H1 (cell line): ENCODE results near the gene FBXL14. TPM values are rescaled to one million over a fixed set of nuclear protein-coding genes. Genes with fewer than 3 reads are reported as not detected.

Experiments
- CTCF ChIA-PET: fragments of 300-600 bp; sonication (Branson Sonifier 250); formaldehyde crosslinking; loops from one replicate; lab custom pipeline; 2021; ENCODE audit not compliant: partially characterized antibody; lab: Charles Lee
- POLR2A ChIA-PET: fragments of 300-600 bp; sonication (Branson Sonifier 250); formaldehyde crosslinking; loops from one replicate; lab custom pipeline; 2021; ENCODE audit warnings: inconsistent platforms; ENCODE audit not compliant: partially characterized antibody; lab: Charles Lee
- DNase-seq, 2 experiments: peaks; one replicate each; pipeline versions ENCODE4 v3.0.0 to v3.0.0-alpha.2; 2010 to 2022; ENCODE audit warnings: low spot score in 2 of 2, low read depth in 1 of 2, mixed read lengths in 1 of 2
- FAIRE-seq: peaks from 2 replicates; lab custom pipeline; 2011; peaks lifted over from hg19 to GRCh38; lab: Jason Lieb, UNC
- H2AFZ ChIP-seq: 2 replicates; pipeline ENCODE4 v1.8.1; 2012; ENCODE audit warnings: low read length, inconsistent platforms
- H2AK5ac ChIP-seq: 2 replicates; pipeline ENCODE4 v1.6.1; 2013; ENCODE audit warnings: low read depth, low read length
- H2BK120ac ChIP-seq: replicated peaks from 2 replicates; pipeline ENCODE3; 2013; ENCODE audit warnings: low read depth, low read length, inconsistent platforms
- H2BK12ac ChIP-seq: 2 replicates; pipeline ENCODE4 v1.6.1; 2013; ENCODE audit warnings: low read depth, low read length
- H2BK15ac ChIP-seq: 2 replicates; pipeline ENCODE4 v1.6.1; 2013; ENCODE audit warnings: low read length
- H2BK20ac ChIP-seq: 2 replicates; pipeline ENCODE4 v1.6.1; 2013; ENCODE audit warnings: low read length
- H2BK5ac ChIP-seq: 2 replicates; pipeline ENCODE4 v1.6.1; 2013; ENCODE audit warnings: low read depth, low read length
- H3K14ac ChIP-seq: 2 replicates; pipeline ENCODE4 v1.6.1; 2013; ENCODE audit warnings: inconsistent platforms; ENCODE audit not compliant: insufficient read length
- H3K18ac ChIP-seq: 2 replicates; pipeline ENCODE4 v1.6.1; 2013; ENCODE audit warnings: low read length; ENCODE audit errors: extremely low read depth
- H3K23ac ChIP-seq: 2 replicates; pipeline ENCODE4 v1.6.1; 2013; ENCODE audit warnings: inconsistent platforms; ENCODE audit not compliant: insufficient read length
- H3K23me2 ChIP-seq: 2 replicates; pipeline ENCODE4 v1.6.1; 2013; ENCODE audit warnings: low read depth, low read length
- H3K27ac ChIP-seq: 2 replicates; pipeline ENCODE4 v1.6.1; 2011; ENCODE audit warnings: low read depth, low read length, inconsistent platforms
- H3K27me3 ChIP-seq, 4 experiments: replicated peaks in 1 of 4; 1 replicate in 1 of 4; 2 replicates in 3 of 4; pipeline versions ENCODE4 v1.6.1 to v1.8.1; 2011 to 2013; ENCODE audit warnings: low read length in 3 of 4, mild to moderate bottlenecking in 3 of 4, inconsistent platforms in 2 of 4, mixed read lengths in 2 of 4, moderate library complexity in 1 of 4; ENCODE audit not compliant: control insufficient read depth in 3 of 4, insufficient read depth in 3 of 4; ENCODE audit errors: extremely low read depth in 1 of 4
- H3K36me3 ChIP-seq, 4 experiments: 2 replicates each; pipeline versions ENCODE4 v1.6.1 to v1.8.1; 2011 to 2013; ENCODE audit warnings: mild to moderate bottlenecking in 4 of 4, low read length in 3 of 4, moderate library complexity in 2 of 4, control low read depth in 1 of 4, inconsistent platforms in 1 of 4; ENCODE audit not compliant: insufficient read depth in 4 of 4, control insufficient read depth in 2 of 4
- H3K4ac ChIP-seq: replicated peaks from 2 replicates; pipeline ENCODE3; 2013; ENCODE audit warnings: low read length, low read depth, mixed read lengths, inconsistent platforms; ENCODE audit not compliant: insufficient read length
- H3K4me1 ChIP-seq, 4 experiments: replicated peaks in 1 of 4; 1 replicate in 1 of 4; 2 replicates in 3 of 4; pipeline versions ENCODE4 v1.6.1 to v1.8.1; 2011 to 2013; ENCODE audit warnings: low read length in 3 of 4, inconsistent platforms in 2 of 4, mixed read lengths in 1 of 4; ENCODE audit not compliant: insufficient read depth in 4 of 4, control insufficient read depth in 3 of 4
- H3K4me2 ChIP-seq, 2 experiments: 2 replicates each; pipeline versions ENCODE4 v1.6.1 to v1.8.1; 2011 to 2013; ENCODE audit warnings: low read depth in 2 of 2, low read length in 2 of 2, control low read depth in 1 of 2, inconsistent platforms in 1 of 2, mild to moderate bottlenecking in 1 of 2; ENCODE audit not compliant: insufficient read depth in 1 of 2
- H3K4me3 ChIP-seq, 4 experiments: fragments of 200-600, 300-600 bp in 1 of 4; sonication (generic), shearing (Covaris generic), sonication (Bioruptor Twin) in 1 of 4; 2 replicates each; pipeline versions ENCODE4 v1.5.1 to v1.8.1; 2011 to 2016; ENCODE audit warnings: low read length in 4 of 4, low read depth in 3 of 4, control low read depth in 2 of 4, inconsistent platforms in 2 of 4, mild to moderate bottlenecking in 2 of 4, mixed read lengths in 1 of 4, moderate library complexity in 1 of 4; ENCODE audit not compliant: insufficient read depth in 2 of 4; ENCODE audit errors: extremely low read depth in 1 of 4
- H3K56ac ChIP-seq: replicated peaks from 2 replicates; pipeline ENCODE3; 2013; ENCODE audit warnings: low read depth, mild to moderate bottlenecking, mixed read lengths, low read length, inconsistent platforms; ENCODE audit not compliant: insufficient read length
- H3K79me1 ChIP-seq: 2 replicates; pipeline ENCODE4 v1.6.1; 2013; ENCODE audit warnings: low read depth, low read length, control low read depth
- H3K79me2 ChIP-seq, 2 experiments: 2 replicates each; pipeline versions ENCODE4 v1.6.1 to v1.8.1; 2012 to 2013; ENCODE audit warnings: low read length in 2 of 2, mild to moderate bottlenecking in 2 of 2, inconsistent platforms in 1 of 2; ENCODE audit not compliant: insufficient read depth in 2 of 2, control insufficient read depth in 1 of 2
- H3K9ac ChIP-seq, 4 experiments: replicated peaks in 1 of 4; 1 replicate in 1 of 4; 2 replicates in 3 of 4; pipeline versions ENCODE4 v1.6.1 to v1.8.1; 2011 to 2013; ENCODE audit warnings: low read depth in 3 of 4, low read length in 3 of 4, control low read depth in 2 of 4, mild to moderate bottlenecking in 2 of 4, moderate library complexity in 2 of 4, inconsistent platforms in 1 of 4; ENCODE audit errors: extremely low read depth in 1 of 4
- H3K9me3 ChIP-seq, 2 experiments: 2 replicates each; pipeline versions ENCODE4 v1.6.1 to v1.8.1; 2012 to 2013; ENCODE audit warnings: mild to moderate bottlenecking in 2 of 2, moderate library complexity in 2 of 2, control low read depth in 1 of 2, inconsistent platforms in 1 of 2, low read depth in 1 of 2, low read length in 1 of 2, mixed read lengths in 1 of 2; ENCODE audit not compliant: insufficient read depth in 2 of 2
- H4K20me1 ChIP-seq, 2 experiments: replicated peaks in 1 of 2; 2 replicates each; pipeline versions ENCODE3 to v1.8.1; 2011 to 2013; ENCODE audit warnings: inconsistent platforms in 2 of 2, low read length in 2 of 2, mild to moderate bottlenecking in 1 of 2; ENCODE audit not compliant: insufficient read depth in 2 of 2, control insufficient read depth in 1 of 2
- H4K5ac ChIP-seq: 2 replicates; pipeline ENCODE4 v1.6.1; 2013; ENCODE audit warnings: low read length, low read depth, mixed read lengths, inconsistent platforms; ENCODE audit not compliant: insufficient read length
- H4K8ac ChIP-seq: 2 replicates; pipeline ENCODE4 v1.8.0; 2013; ENCODE audit warnings: mild to moderate bottlenecking, moderate library complexity, low read length, inconsistent platforms; ENCODE audit not compliant: insufficient read depth; ENCODE audit errors: extremely low read depth
- H4K91ac ChIP-seq: replicated peaks from 2 replicates; pipeline ENCODE3; 2013; ENCODE audit warnings: low read length, mixed read lengths, inconsistent platforms; ENCODE audit not compliant: insufficient read length
- ZNF274 ChIP-seq: IDR thresholded peaks from 2 replicates; pipeline ENCODE4 v1.7.0; 2012; ENCODE audit warnings: low read length, borderline replicate concordance; ENCODE audit errors: extremely low read depth
- WGBS, 2 experiments: shearing (Covaris generic) in 1 of 2; methylation state at CpG; one replicate each; pipeline versions ENCODE4 v1.1.6 to v1.1.7; 2013 to 2015; ENCODE audit warnings: low lambda C conversion rate in 2 of 2, mixed read lengths in 2 of 2, inconsistent platforms in 1 of 2, low coverage in 1 of 2, missing lambda C conversion rate in 1 of 2; ENCODE audit not compliant: insufficient replicate concordance in 2 of 2, insufficient coverage in 1 of 2, insufficient read length in 1 of 2; ENCODE audit errors: extremely low coverage in 1 of 2, missing lambda C conversion rate in 1 of 2; 5-methylcytosine and 5-hydroxymethylcytosine counted together
- polyA plus RNA-seq, 7 experiments: library from polyadenylated mRNA; depleted of rRNA in 3 of 7; stranded (reverse) in 5 of 7; unstranded in 2 of 7; fragments of >200 nt in 5 of 7; fragments of 200-250 nt in 2 of 7; gene quantifications; 1 replicate in 5 of 7; 2 replicates in 1 of 7; 4 replicates in 1 of 7; pipeline versions ENCODE4 v1.2.1 to v1.2.3, GENCODE V29; 2011 to 2013; ENCODE audit warnings: missing spikeins in 2 of 7, mixed read lengths in 2 of 7
- total RNA-seq: library from RNA; stranded (reverse); fragmentation: NEBNext Ultra II Directional; extraction: Animal tissue kit (Norgen Biotek cat#: 25700); gene quantifications from 2 replicates; pipeline ENCODE4 v1.2.1, GENCODE V29; 2021
- TF ChIP-seq, protein P1 (sequence below): IDR thresholded peaks from 2 replicates; pipeline ENCODE4 v1.6.1; 2012; ENCODE audit warnings: inconsistent platforms

The FBXL14 gene
- total and polyA plus RNA-seq, 2 of the 8 experiments (the other 6 are each of a cell fraction or from before 2014, with no cell fraction given), result 5.5 to 9.6 TPM

DNA sequence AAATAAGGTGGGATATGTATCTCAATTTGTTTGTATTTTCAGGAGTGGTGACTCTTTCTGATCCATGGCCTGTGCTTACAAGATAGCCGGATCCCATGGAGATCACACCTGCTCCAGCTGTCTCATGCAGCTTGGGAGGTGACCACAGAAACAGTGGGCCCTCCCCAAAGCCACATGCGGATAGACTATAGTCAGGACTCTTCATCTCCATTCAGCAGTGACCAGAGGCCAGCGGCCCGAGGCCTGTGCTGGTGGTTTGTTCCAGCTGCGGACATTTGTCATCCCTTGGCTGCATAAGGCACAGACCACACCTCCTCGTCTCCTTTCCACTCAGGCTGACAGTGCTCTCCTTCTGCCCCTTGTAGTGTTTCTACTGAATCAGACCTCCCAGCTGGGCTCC is 20.0 kb upstream of the FBXL14 start:
- H3K9ac ChIP-seq, result no peak overlapping the region
- H3K14ac ChIP-seq, result no peak overlapping the region
- 81% methylated on average over 6 of the region's 6 CpGs; no CpG with 5 or more reads in 1 of the 2 experiments for WGBS, 2 experiments
- H4K20me1 ChIP-seq, result no peaks in the 10 kb centered on the region
- no peaks in the 10 kb centered on the region for H3K79me1 ChIP-seq
- H2BK5ac ChIP-seq, result no peak overlapping the region
- H4K91ac ChIP-seq, result no peak overlapping the region
- H3K27ac ChIP-seq, result no peak overlapping the region
- H3K4me1 ChIP-seq, result no peaks in the 10 kb centered on the region; a peak in 1 of 7 replicates
- no peak overlapping the region for H4K5ac ChIP-seq
- H3K23ac ChIP-seq, result no peak overlapping the region
- ChIA-PET POLR2A (no interaction called here), CTCF (interaction anchor here (0.9 to 3.1 kb wide), 3 partner anchors 15 to 287 kb away, joined by 3 to 13 read pairs (median 4); partner anchors contain the start of gene WNT5B)
- no peak overlapping the region for H3K4me3 ChIP-seq
- H3K4me2 ChIP-seq, result no peak overlapping the region
- peaks cover 0 to 9% (median 2%) of the 10 kb centered on the region in 4 experiments; a peak in 4 of 7 replicates for H3K27me3 ChIP-seq
- FAIRE-seq (no peak), DNase-seq (no peak)
- no peak overlapping the region for H3K18ac ChIP-seq
- no peak overlapping the region for H2BK120ac ChIP-seq
- H3K36me3 ChIP-seq, result no peaks in the 10 kb centered on the region
- H2BK20ac ChIP-seq, result no peak overlapping the region
- H3K23me2 ChIP-seq, result no peaks in the 10 kb centered on the region
- no peak overlapping the region for H3K4ac ChIP-seq
- no peak overlapping the region for H2AFZ ChIP-seq
- no peaks in the 10 kb centered on the region for H3K9me3 ChIP-seq
- no peaks in the 10 kb centered on the region for H3K79me2 ChIP-seq
- H3K56ac ChIP-seq, result no peak overlapping the region
- no peak overlapping the region for H2BK15ac ChIP-seq
- H4K8ac ChIP-seq, result no peak overlapping the region
- H2AK5ac ChIP-seq, result no peak overlapping the region
- no peak overlapping the region for H2BK12ac ChIP-seq
- TF ChIP-seq ZNF274, result no peak
- TF ChIP-seq, protein P1, sequence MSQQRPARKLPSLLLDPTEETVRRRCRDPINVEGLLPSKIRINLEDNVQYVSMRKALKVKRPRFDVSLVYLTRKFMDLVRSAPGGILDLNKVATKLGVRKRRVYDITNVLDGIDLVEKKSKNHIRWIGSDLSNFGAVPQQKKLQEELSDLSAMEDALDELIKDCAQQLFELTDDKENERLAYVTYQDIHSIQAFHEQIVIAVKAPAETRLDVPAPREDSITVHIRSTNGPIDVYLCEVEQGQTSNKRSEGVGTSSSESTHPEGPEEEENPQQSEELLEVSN, result no peak
